Endodermal cell (in vitro differentiated cells): Measurements from ENCODE around the gene ADCY2. TPM values are rescaled to one million over a fixed set of nuclear protein-coding genes. Genes with fewer than 3 reads are reported as not detected.
A peak's percentile ranks its signal among the peaks of the same experiment; 100 is the strongest.

ENCODE experiments used
- DNase-seq: peaks from one replicate; pipeline ENCODE4 v3.0.0-alpha.2; 2017
- H3K27ac ChIP-seq: 2 replicates; pipeline ENCODE4 v1.5.1; 2013; ENCODE audit warnings: mild to moderate bottlenecking, low read depth, low read length, moderate library complexity
- H3K27me3 ChIP-seq: 2 replicates; pipeline ENCODE4 v1.6.1; 2013; ENCODE audit warnings: mild to moderate bottlenecking, low read length, moderate library complexity; ENCODE audit not compliant: insufficient read depth, control insufficient read depth, poor library complexity, severe bottlenecking
- H3K36me3 ChIP-seq: 2 replicates; pipeline ENCODE4 v1.7.0; 2013; ENCODE audit warnings: mild to moderate bottlenecking, low read length, moderate library complexity; ENCODE audit not compliant: control insufficient read depth, insufficient read depth
- H3K4me1 ChIP-seq: one replicate; pipeline ENCODE4 v1.7.0; 2013; ENCODE audit warnings: low read length; ENCODE audit not compliant: control insufficient read depth, insufficient read depth
- H3K4me3 ChIP-seq: 2 replicates; pipeline ENCODE4 v1.5.1; 2013; ENCODE audit warnings: mild to moderate bottlenecking, low read length, moderate library complexity
- H3K9ac ChIP-seq: 2 replicates; pipeline ENCODE4 v1.6.1; 2013; ENCODE audit warnings: mild to moderate bottlenecking, low read length, moderate library complexity; ENCODE audit not compliant: poor library complexity, severe bottlenecking; ENCODE audit errors: extremely low read depth
- H3K9me3 ChIP-seq: 2 replicates; pipeline ENCODE4 v1.6.1; 2013; ENCODE audit warnings: mild to moderate bottlenecking, low read length, moderate library complexity; ENCODE audit not compliant: control insufficient read depth
- H3K27ac Mint-ChIP-seq: 2 replicates; pipeline ENCODE4 v1.8.0; 2020; ENCODE audit warnings: mixed read lengths
- H3K27me3 Mint-ChIP-seq: 2 replicates; pipeline ENCODE4 v1.8.0; 2021; ENCODE audit warnings: mild to moderate bottlenecking, mixed read lengths; ENCODE audit not compliant: insufficient read depth
- H3K36me3 Mint-ChIP-seq: 2 replicates; pipeline ENCODE4 v1.8.0; 2020; ENCODE audit warnings: low read depth, mixed read lengths
- H3K4me1 Mint-ChIP-seq: 2 replicates; pipeline ENCODE4 v1.8.0; 2020; ENCODE audit warnings: mixed read lengths
- H3K4me3 Mint-ChIP-seq: 2 replicates; pipeline ENCODE4 v1.8.0; 2020; ENCODE audit warnings: mild to moderate bottlenecking, moderate library complexity, mixed read lengths
- H3K9me3 Mint-ChIP-seq: 2 replicates; pipeline ENCODE4 v1.8.0; 2020; ENCODE audit warnings: mild to moderate bottlenecking, mixed read lengths
- WGBS, 2 experiments: methylation state at CpG; one replicate each; pipeline versions ENCODE4 v1.1.5 to v1.1.7; 2013; ENCODE audit warnings: missing lambda C conversion rate in 2 of 2, mixed read lengths in 1 of 2; ENCODE audit not compliant: insufficient coverage in 1 of 2, insufficient read length in 1 of 2; 5-methylcytosine and 5-hydroxymethylcytosine counted together
- total RNA-seq, 2 donors: library from RNA; stranded (reverse); fragmentation: NEBNext Ultra II Directional in 1 of 2; extraction: Animal tissue kit (Norgen Biotek cat#: 25700) in 1 of 2; gene quantifications; 2 replicates in 1 of 2; 3 replicates in 1 of 2; pipeline ENCODE4 v1.2.1, GENCODE V29; 2021
- TF ChIP-seq, protein P1 (sequence below): fragments of 200-600 bp; sonication (generic); conservative IDR thresholded peaks from 2 replicates; pipeline ENCODE4 v1.5.0; 2021; ENCODE audit warnings: antibody characterized with exemption, mild to moderate bottlenecking

The ADCY2 gene
- total RNA-seq, 2 donors from 2014 or later = 61.5 to 63.2 TPM

DNA sequence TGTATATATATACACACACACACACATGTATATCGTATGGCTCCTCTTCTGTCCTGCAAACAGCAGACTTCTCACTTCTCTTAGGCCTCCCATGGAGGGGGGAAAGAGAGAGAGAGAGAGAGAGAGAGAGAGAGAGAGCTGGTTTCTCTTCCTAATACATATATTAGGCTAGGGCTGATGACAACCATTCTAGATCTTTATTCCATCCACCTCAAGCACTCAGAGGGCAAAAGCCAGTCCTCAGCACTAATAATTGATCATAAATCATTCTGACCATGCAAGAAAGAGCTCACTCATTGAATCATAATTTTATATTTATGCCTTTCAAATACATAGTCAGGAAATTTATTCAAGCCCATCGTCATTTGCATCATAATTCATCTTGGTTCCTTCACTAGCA lies 408.0 kb downstream of the ADCY2 start:
- Histone ChIP-seq H3K9me3 (no peaks in the 10 kb centered on the region), H3K9ac (no peak overlapping the region), H3K4me3 (no peak overlapping the region), H3K27ac (no peak overlapping the region), H3K4me1 (no peaks in the 10 kb centered on the region), H3K27me3 (peaks cover 30% of the 10 kb centered on the region), H3K36me3 (peaks cover 15% of the 10 kb centered on the region)
- TF ChIP-seq, protein P1, sequence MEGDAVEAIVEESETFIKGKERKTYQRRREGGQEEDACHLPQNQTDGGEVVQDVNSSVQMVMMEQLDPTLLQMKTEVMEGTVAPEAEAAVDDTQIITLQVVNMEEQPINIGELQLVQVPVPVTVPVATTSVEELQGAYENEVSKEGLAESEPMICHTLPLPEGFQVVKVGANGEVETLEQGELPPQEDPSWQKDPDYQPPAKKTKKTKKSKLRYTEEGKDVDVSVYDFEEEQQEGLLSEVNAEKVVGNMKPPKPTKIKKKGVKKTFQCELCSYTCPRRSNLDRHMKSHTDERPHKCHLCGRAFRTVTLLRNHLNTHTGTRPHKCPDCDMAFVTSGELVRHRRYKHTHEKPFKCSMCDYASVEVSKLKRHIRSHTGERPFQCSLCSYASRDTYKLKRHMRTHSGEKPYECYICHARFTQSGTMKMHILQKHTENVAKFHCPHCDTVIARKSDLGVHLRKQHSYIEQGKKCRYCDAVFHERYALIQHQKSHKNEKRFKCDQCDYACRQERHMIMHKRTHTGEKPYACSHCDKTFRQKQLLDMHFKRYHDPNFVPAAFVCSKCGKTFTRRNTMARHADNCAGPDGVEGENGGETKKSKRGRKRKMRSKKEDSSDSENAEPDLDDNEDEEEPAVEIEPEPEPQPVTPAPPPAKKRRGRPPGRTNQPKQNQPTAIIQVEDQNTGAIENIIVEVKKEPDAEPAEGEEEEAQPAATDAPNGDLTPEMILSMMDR = no peak
- DNase-seq = no peak
- 96 to 100% methylated on average over 1 of the region's 2 CpGs for WGBS, 2 experiments
- Mint-ChIP-seq H3K4me1 (no peaks in the 10 kb centered on the region), H3K4me3 (no peak overlapping the region), H3K36me3 (peaks cover 30% of the 10 kb centered on the region), H3K27me3 (peaks cover 19% of the 10 kb centered on the region), H3K27ac (no peak overlapping the region), H3K9me3 (no peaks in the 10 kb centered on the region)

DNA sequence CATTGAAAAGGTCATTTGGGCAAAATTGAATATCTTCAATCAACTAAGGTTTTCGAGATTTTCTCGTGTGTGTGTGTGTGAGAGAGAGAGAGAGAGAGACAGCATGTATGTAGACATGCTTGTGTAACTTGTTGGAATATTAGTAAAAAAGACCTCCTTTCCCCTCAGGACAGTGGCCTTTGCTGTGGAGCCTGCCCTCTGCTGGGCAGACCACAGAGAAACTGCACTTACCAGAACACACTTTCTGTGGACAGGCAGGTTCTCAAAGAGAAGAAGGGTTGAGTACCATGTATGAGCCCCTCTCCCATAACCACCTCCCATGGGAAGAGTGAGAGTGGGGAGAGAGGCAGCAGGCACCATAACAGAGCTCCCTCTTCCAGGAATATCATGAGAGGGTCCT lies 409.4 kb downstream of the ADCY2 start:
- WGBS, 2 experiments = 96% methylated on average over 2 of the region's 2 CpGs; no CpG with 5 or more reads in 1 of the 2 experiments
- Mint-ChIP-seq H3K27ac (no peak overlapping the region), H3K36me3 (peaks cover 30% of the 10 kb centered on the region), H3K9me3 (no peaks in the 10 kb centered on the region), H3K4me3 (no peak overlapping the region), H3K27me3 (peaks cover 19% of the 10 kb centered on the region), H3K4me1 (no peaks in the 10 kb centered on the region)
- Histone ChIP-seq H3K4me3 (no peak overlapping the region), H3K9me3 (no peaks in the 10 kb centered on the region), H3K9ac (no peak overlapping the region), H3K27ac (no peak overlapping the region), H3K27me3 (peaks cover 37% of the 10 kb centered on the region), H3K36me3 (peaks cover 15% of the 10 kb centered on the region), H3K4me1 (no peaks in the 10 kb centered on the region)
- DNase-seq = no peak
- TF ChIP-seq, protein P1 = peak; percentile 73

- WGBS, 2 experiments = 92% methylated on average over 4 of the region's 4 CpGs; no CpG with 5 or more reads in 1 of the 2 experiments
- no peak for DNase-seq
- no peak overlapping the region for H3K27ac ChIP-seq
- no peaks in the 10 kb centered on the region for H3K9me3 ChIP-seq
- H3K27me3 Mint-ChIP-seq = peaks cover 28% of the 10 kb centered on the region
- TF ChIP-seq, protein P1 = no peak
- no peaks in the 10 kb centered on the region for H3K4me1 Mint-ChIP-seq
- no peak overlapping the region for H3K4me3 ChIP-seq
- H3K4me1 ChIP-seq = no peaks in the 10 kb centered on the region
- no peak overlapping the region for H3K4me3 Mint-ChIP-seq
- no peak overlapping the region for H3K27ac Mint-ChIP-seq
- peaks cover 34% of the 10 kb centered on the region for H3K36me3 Mint-ChIP-seq
- peaks cover 15% of the 10 kb centered on the region for H3K36me3 ChIP-seq
- H3K9ac ChIP-seq = no peak overlapping the region
- H3K9me3 Mint-ChIP-seq = no peaks in the 10 kb centered on the region
- H3K27me3 ChIP-seq = peaks cover 61% of the 10 kb centered on the region
Measured at GRCh38 chr5:7808998-7809397, 413.1 kb downstream of the ADCY2 start.
